ENCODE measurements around the gene GPC5.

Gene GPC5

GRCh38 chr13:92566767-92567166 is 1168.3 kb downstream of the GPC5 start:
- H3K4me3 ChIP-seq (ENCODE audit: low read depth, low read length) = no peak overlapping the region
- TF ChIP-seq CTCF (IDR thresholded peaks at IDR 0.05; ENCODE audit: low read depth, low read length) = no peak
- no peak for DNase-seq (ENCODE audit: low read depth, low spot score)
- in situ Hi-C loops (cut with HindIII; ENCODE audit: low sequenced_read_pairs) = no loop called here

DNA sequence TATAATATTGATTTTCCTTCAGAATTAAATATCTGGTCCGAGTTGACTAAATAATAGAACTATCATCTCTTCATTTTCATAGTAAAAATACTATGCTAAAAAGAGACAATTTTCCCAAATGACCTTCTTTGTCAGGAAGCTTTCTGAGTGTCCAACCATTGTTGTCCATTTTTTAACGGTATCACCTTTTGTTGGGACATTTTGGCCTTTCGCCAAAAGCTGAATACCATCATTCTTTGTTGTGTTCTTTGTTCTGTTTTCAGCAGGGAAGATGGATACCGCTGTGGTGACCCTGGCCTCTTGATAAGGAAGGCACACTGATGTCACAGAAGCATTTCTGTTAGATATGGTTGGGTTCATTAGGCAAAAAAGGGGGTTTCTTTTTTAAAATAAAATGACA is 1173.8 kb downstream of the GPC5 start:
- TF ChIP-seq CTCF (IDR thresholded peaks at IDR 0.05; ENCODE audit: low read depth, low read length) = no peak
- H3K4me3 ChIP-seq (ENCODE audit: low read depth, low read length) = no peak overlapping the region
- no peak for DNase-seq (ENCODE audit: low read depth, low spot score)
- in situ Hi-C loops (cut with HindIII; ENCODE audit: low sequenced_read_pairs) = no loop called here

DNA sequence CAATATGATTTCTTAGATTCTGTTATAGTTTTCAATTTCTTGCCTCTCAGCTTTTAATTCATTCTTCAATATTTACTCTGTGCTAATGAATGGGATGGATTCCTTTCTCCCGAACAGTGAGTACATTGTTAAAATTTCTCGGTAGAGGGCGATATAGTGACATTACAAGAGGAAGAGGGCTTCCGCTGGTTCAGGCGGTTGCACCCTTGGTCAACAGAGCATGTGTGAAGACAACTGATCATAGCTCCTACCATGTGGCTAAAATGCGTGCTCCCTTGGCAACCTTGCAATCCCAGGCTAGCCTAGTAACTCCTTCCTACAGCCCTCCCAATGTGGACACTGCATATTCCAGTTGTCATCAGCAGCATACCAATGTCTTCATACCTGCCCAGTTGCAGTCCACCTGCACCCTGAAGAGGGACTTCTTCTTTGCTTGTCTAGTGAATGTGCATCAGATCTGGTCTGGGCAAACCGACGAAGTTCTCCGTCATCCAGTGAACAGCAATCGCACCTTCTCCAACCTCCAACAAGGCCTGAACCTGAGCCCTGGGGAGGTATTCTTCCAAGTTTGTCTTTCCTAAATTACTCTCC is 1175.1 kb downstream of the GPC5 start:
- TF ChIP-seq CTCF (IDR thresholded peaks at IDR 0.05; ENCODE audit: low read depth, low read length) = peak; percentile 33
- peak; percentile 9 for DNase-seq (ENCODE audit: low read depth, low spot score)
- in situ Hi-C loops (cut with HindIII; ENCODE audit: low sequenced_read_pairs) = no loop called here
- no peak overlapping the region for H3K4me3 ChIP-seq (ENCODE audit: low read depth, low read length)

DNA sequence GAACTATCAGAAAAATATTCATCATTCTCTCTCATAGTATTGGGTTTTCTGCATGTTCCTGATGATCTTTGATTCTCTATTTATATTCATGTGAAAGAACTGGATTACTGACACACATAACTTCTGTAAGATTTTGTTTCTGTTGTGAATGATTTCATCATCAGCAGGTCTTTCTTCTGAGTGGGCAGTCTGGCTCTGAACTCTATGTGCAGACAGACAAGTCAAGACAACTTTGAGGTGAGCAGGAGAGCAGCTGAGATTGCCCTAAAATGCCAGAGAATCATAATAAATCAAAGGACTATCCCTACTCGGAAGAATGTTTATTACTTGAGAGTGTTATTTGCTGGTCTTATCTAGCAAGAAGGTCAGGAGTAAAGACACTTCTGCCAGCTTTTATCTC is 1176.1 kb downstream of the GPC5 start:
- no peak for DNase-seq (ENCODE audit: low read depth, low spot score)
- in situ Hi-C loops (cut with HindIII; ENCODE audit: low sequenced_read_pairs) = no loop called here
- no peak overlapping the region for H3K4me3 ChIP-seq (ENCODE audit: low read depth, low read length)
- TF ChIP-seq CTCF (IDR thresholded peaks at IDR 0.05; ENCODE audit: low read depth, low read length) = no peak

DNA sequence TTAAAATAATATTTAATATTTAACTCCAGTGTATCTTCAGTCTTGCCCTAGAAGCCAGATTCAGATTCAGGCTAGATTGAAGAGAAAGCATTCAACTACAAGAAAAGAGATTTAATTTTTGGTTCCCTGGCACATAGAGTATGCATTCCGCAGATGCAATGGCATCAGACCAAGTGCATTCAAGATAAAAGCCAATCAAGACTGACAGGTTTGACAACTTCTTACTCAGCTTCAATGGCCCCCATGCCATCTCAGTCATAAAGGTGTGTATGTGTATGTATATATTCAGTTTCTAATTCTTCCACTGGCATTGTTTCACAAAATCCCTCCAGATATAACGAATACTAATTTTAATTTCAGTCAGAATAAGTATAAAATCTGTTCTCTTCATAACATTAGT is 1177.4 kb downstream of the GPC5 start:
- no peak for DNase-seq (ENCODE audit: low read depth, low spot score)
- no peak for TF ChIP-seq CTCF (IDR thresholded peaks at IDR 0.05; ENCODE audit: low read depth, low read length)
- no peak overlapping the region for H3K4me3 ChIP-seq (ENCODE audit: low read depth, low read length)
- in situ Hi-C loops (cut with HindIII; ENCODE audit: low sequenced_read_pairs) = no loop called here

GRCh38 chr13:92578358-92578757 is 1179.9 kb downstream of the GPC5 start:
- no peak for TF ChIP-seq CTCF (IDR thresholded peaks at IDR 0.05; ENCODE audit: low read depth, low read length)
- H3K4me3 ChIP-seq (ENCODE audit: low read depth, low read length) = no peak overlapping the region
- DNase-seq (ENCODE audit: low read depth, low spot score) = no peak
- in situ Hi-C loops (cut with HindIII; ENCODE audit: low sequenced_read_pairs) = no loop called here

DNA sequence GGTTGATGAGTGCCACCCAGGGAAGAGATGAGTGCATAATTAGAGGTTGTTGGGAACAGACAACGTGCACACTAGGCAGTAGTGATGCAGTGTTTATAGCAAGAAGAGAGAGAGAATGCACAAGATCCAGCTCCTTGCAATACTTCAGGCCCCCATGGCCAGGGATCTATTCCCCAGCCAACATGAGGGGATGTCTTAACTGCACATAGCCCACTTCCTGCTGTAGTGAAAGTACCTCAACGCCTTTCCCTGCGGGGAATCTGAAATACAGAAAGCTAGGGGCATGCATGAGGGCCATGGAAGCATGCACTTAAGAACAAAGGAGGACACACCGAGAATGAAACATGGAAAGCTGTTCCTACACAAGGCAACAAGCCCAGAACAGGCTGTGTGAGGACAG is 1191.5 kb downstream of the GPC5 start:
- in situ Hi-C loops (cut with HindIII; ENCODE audit: low sequenced_read_pairs) = no loop called here
- peak; percentile 13 for DNase-seq (ENCODE audit: low read depth, low spot score)
- no peak overlapping the region for H3K4me3 ChIP-seq (ENCODE audit: low read depth, low read length)
- TF ChIP-seq CTCF (IDR thresholded peaks at IDR 0.05; ENCODE audit: low read depth, low read length) = no peak
